Measurements from ENCODE around the gene SNCG.
"Not testable (repeated sequence)": the region's sequence is repeated elsewhere in the genome, so short reads cannot be mapped to it uniquely, and the experiment has no call there.

GRCh38 chr10:86981020-86981419 is 22.6 kb downstream of the SNCG start:
- not testable (repeated sequence) for TF ChIP-seq CTCF, POLR2A (IDR thresholded peaks at IDR 0.05)
